MM.1S (cell line): ENCODE results near the gene KCTD6.
A peak's percentile ranks its signal among the peaks of the same experiment; 100 is the strongest.

Experiments used
- DNase-seq: peaks from one replicate; pipeline ENCODE4 v3.0.0-alpha.2; 2015
- H2AFZ ChIP-seq: fragments of 300-600 bp; sonication (generic); 2 replicates; pipeline ENCODE4 v1.6.0; 2016; ENCODE audit warnings: antibody characterized with exemption, low read length
- H3F3A ChIP-seq: fragments of 300-600 bp; sonication (generic); 2 replicates; pipeline ENCODE4 v1.6.1; 2016; ENCODE audit warnings: mild to moderate bottlenecking, antibody characterized with exemption, low read length, moderate library complexity, mixed read lengths; ENCODE audit not compliant: insufficient read depth
- H3K27ac ChIP-seq: fragments of 300-600 bp; sonication (generic); 2 replicates; pipeline ENCODE4 v1.5.1; 2016; ENCODE audit warnings: mild to moderate bottlenecking, low read length
- H3K27me3 ChIP-seq: fragments of 300-600 bp; sonication (generic); replicated peaks from 2 replicates; pipeline ENCODE4 v1.6.0; 2016; ENCODE audit warnings: low read length; ENCODE audit not compliant: insufficient read depth
- H3K36me3 ChIP-seq: fragments of 300-600 bp; sonication (generic); replicated peaks from 2 replicates; pipeline ENCODE4 v1.6.1; 2016; ENCODE audit warnings: mild to moderate bottlenecking, low read length, mixed read lengths; ENCODE audit not compliant: insufficient read depth
- H3K4me1 ChIP-seq: fragments of 300-600 bp; sonication (generic); 2 replicates; pipeline ENCODE4 v1.6.1; 2016; ENCODE audit warnings: low read length, mixed read lengths
- H3K4me2 ChIP-seq: fragments of 300-600 bp; sonication (generic); 2 replicates; pipeline ENCODE4 v1.6.0; 2016; ENCODE audit warnings: low read depth, low read length
- H3K4me3 ChIP-seq: fragments of 300-600 bp; sonication (generic); 2 replicates; pipeline ENCODE4 v1.5.1; 2016; ENCODE audit warnings: low read length, mixed read lengths
- H3K79me2 ChIP-seq: fragments of 300-600 bp; sonication (generic); 2 replicates; pipeline ENCODE4 v1.6.1; 2016; ENCODE audit warnings: mixed run types, low read length, mixed read lengths
- H3K9ac ChIP-seq: fragments of 300-600 bp; sonication (generic); 2 replicates; pipeline ENCODE4 v1.6.1; 2016; ENCODE audit warnings: low read length, mixed read lengths
- H3K9me2 ChIP-seq: fragments of 300-600 bp; sonication (generic); replicated peaks from 2 replicates; pipeline ENCODE4 v1.6.1; 2016; ENCODE audit warnings: mild to moderate bottlenecking, low read length, mixed read lengths; ENCODE audit not compliant: insufficient read depth
- H3K9me3 ChIP-seq: fragments of 300-600 bp; sonication (generic); replicated peaks from 2 replicates; pipeline ENCODE4 v1.6.1; 2016; ENCODE audit warnings: mild to moderate bottlenecking, low read length, mixed read lengths; ENCODE audit not compliant: insufficient read depth
- H4K20me1 ChIP-seq: fragments of 300-600 bp; sonication (generic); 2 replicates; pipeline ENCODE4 v1.6.1; 2016; ENCODE audit warnings: mild to moderate bottlenecking, low read length, moderate library complexity, mixed read lengths; ENCODE audit not compliant: insufficient read depth
- CTCF ChIP-seq: fragments of 300-600 bp; sonication (generic); IDR thresholded peaks from 2 replicates; pipeline ENCODE4 v1.5.1; 2016; ENCODE audit warnings: antibody characterized with exemption, low read length, mixed read lengths
- EZH2 ChIP-seq: fragments of 300-600 bp; sonication (generic); optimal IDR thresholded peaks from 2 replicates; pipeline ENCODE3; 2017; ENCODE audit warnings: low read depth, mild to moderate bottlenecking, antibody characterized with exemption, low read length, mixed read lengths
- EZH2phosphoT487 ChIP-seq: fragments of 300-600 bp; sonication (generic); IDR thresholded peaks from 2 replicates; pipeline ENCODE4 v1.6.1; 2018; ENCODE audit warnings: antibody characterized with exemption, low read length

KCTD6 gene

DNA sequence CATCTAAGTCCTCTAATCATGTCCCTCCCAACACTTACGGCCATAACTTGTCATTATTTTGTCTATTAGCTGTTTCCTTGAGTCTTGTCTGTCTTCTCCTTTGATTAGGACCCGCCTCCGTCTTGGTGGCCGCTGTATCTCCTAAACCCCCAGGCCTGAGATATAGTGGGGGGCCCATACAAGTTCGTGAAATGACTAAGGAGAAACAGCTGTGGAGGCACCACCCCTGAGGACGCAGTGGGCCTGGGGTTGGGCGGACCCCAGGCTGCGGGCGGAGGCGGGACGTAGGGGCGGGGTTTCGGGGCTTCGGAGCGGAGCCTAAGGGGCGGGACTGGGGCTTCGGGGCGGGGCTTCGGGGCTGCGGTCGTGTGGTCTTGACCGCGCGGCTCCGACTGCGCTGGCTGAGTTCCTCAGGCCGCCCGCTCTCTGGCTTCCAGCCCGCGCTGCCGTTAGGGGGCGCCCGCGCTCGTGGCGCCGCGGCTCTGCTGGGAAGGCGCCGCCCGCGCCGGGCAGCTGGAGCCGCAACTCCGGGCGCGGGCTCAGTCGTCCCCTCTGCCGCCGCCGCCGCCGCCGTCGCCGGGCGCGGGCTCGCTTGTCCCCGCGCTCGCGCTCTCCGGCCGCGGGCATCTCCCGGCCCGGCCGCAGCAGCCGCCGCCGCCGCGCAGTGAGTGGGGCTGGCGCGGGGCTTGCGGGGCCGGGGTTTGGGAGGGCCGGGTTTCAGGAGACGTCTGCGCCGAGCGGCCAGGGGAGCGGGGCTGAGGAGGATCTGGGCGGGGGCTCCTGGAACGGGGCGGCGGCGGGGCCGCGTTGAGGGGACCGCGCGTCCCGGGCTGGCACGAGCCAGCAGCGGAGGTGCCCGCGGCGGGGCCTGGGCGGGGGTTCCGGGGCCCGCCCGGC lies at the start of gene KCTD6:
Gene KCTD6, plus strand, starts transcription at position 591 of the 897 bp plus-strand sequence. CDS start 6,660 bp downstream, outside the sequence.
- H3K9me3 ChIP-seq: no peaks in the 10 kb centered on the region
- DNase-seq: peak; percentile 95
- peaks cover 14% of the 10 kb centered on the region; the same call in 1 of the 2 replicates for H3K4me1 ChIP-seq
- no peaks in the 10 kb centered on the region for H3K9me2 ChIP-seq
- H3K79me2 ChIP-seq: peaks cover 45% of the 10 kb centered on the region
- H3K4me3 ChIP-seq: peak within 1 kb of the TSS; percentile 92
- H3K36me3 ChIP-seq: no peaks in the 10 kb centered on the region
- peak within 1 kb of the TSS; percentile 77 for H3K9ac ChIP-seq
- no peaks in the 10 kb centered on the region for H4K20me1 ChIP-seq
- H3K27me3 ChIP-seq: peaks cover 12% of the 10 kb centered on the region
- H3K27ac ChIP-seq: peak within 1 kb of the TSS; percentile 48; the same call in 1 of the 2 replicates
- TF ChIP-seq EZH2phosphoT487: no peak
- TF ChIP-seq CTCF: peak; percentile 48
- H3F3A ChIP-seq: no peaks in the 10 kb centered on the region
- peak within 1 kb of the TSS; percentile 89 for H3K4me2 ChIP-seq
- peak within 1 kb of the TSS; percentile 97 for H2AFZ ChIP-seq

DNA sequence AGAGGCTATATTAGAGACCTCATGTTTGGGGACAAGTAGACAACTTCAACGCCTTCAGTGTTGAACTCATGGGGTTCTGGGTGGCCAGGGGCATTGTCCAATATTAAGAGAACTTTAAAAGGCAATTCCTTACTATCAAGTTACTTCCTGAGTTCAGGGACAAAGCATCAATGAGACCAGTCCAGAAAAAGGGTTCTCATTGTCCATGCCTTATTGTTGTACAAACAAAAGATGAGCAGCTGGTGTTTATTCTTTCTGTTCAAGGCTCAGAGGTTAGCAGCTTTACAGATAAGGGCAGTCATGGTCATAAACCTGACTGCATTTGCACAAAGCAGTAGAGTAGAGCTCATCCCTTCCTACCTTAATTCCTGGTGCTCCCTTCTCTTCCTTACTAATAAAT lies 39.7 kb upstream of the KCTD6 start:
- Histone ChIP-seq H3K9me2 (no peaks in the 10 kb centered on the region), H3K4me2 (no peak overlapping the region), H3F3A (no peaks in the 10 kb centered on the region), H2AFZ (no peak overlapping the region), H3K79me2 (no peaks in the 10 kb centered on the region), H3K4me3 (no peak overlapping the region), H3K27me3 (no peaks in the 10 kb centered on the region), H3K27ac (no peak overlapping the region), H3K9ac (no peak overlapping the region), H3K4me1 (no peaks in the 10 kb centered on the region), H3K36me3 (no peaks in the 10 kb centered on the region), H3K9me3 (no peaks in the 10 kb centered on the region), H4K20me1 (no peaks in the 10 kb centered on the region)
- no peak for DNase-seq
- TF ChIP-seq EZH2 (no peak), EZH2phosphoT487 (no peak), CTCF (no peak)

GRCh38 chr3:58459160-58459559 lies 32.7 kb upstream of the KCTD6 start:
- no peaks in the 10 kb centered on the region for H3K36me3 ChIP-seq
- no peaks in the 10 kb centered on the region for H3K79me2 ChIP-seq
- H3K4me2 ChIP-seq: no peak overlapping the region
- TF ChIP-seq CTCF: no peak
- no peak for TF ChIP-seq EZH2phosphoT487
- TF ChIP-seq EZH2: no peak
- H3K9me2 ChIP-seq: no peaks in the 10 kb centered on the region
- H3K9me3 ChIP-seq: no peaks in the 10 kb centered on the region
- no peaks in the 10 kb centered on the region for H3K4me1 ChIP-seq
- no peak overlapping the region for H3K4me3 ChIP-seq
- no peak overlapping the region for H3K9ac ChIP-seq
- no peak for DNase-seq
- H2AFZ ChIP-seq: no peak overlapping the region
- no peaks in the 10 kb centered on the region for H3F3A ChIP-seq
- H3K27ac ChIP-seq: no peak overlapping the region
- H4K20me1 ChIP-seq: no peaks in the 10 kb centered on the region
- no peaks in the 10 kb centered on the region for H3K27me3 ChIP-seq
